Right forelimb (tissue), 1 donor: ENCODE data around the gene TROAP.
"Not testable (repeated sequence)": the region's sequence is repeated elsewhere in the genome, so short reads cannot be mapped to it uniquely, and the experiment has no call there.

Source experiments
- DNase-seq: peaks from one replicate; pipeline ENCODE4 v3.0.0-alpha.2; 2018

Gene TROAP

GRCh38 chr12:49294804-49295081, 28.3 kb upstream of the TROAP start:
- no peak for DNase-seq

DNA sequence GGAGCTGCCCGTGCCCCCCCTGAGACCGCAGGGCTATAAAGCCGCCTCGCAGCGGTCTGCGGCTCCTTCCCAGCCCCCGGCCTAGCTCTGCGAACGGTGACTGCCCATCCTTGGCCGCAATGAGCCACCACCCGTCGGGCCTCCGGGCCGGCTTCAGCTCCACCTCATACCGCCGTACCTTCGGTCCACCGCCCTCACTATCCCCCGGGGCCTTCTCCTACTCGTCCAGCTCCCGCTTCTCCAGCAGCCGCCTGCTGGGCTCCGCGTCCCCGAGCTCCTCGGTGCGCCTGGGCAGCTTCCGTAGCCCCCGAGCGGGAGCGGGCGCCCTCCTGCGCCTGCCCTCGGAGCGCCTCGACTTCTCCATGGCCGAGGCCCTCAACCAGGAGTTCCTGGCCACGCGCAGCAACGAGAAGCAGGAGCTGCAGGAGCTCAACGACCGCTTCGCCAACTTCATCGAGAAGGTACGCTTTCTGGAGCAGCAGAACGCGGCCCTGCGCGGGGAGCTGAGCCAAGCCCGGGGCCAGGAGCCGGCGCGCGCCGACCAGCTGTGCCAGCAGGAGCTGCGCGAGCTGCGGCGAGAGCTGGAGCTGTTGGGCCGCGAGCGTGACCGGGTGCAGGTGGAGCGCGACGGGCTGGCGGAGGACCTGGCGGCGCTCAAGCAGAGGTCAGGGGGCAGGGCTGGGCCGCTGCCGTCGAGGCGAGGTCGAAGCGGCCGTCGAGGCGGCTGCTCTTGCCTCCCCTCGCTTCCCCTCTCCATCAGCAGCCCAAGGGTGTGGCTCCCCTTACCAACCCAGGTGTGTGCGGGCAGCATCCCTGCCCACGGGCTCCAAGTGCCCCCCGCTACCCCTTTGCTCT, 27.7 kb upstream of the TROAP start, which contains the start of gene PRPH:
PRPH (plus strand) TSS at position 66 of the 855 bp plus-strand sequence; CDS start at position 120, 54 bp downstream.
- no peak for DNase-seq

- no peak for DNase-seq
These were observed 26.8 kb upstream of the TROAP start for GRCh38 chr12:49296034-49296835.

- no peak for DNase-seq
These were observed 26.0 kb upstream of the TROAP start for GRCh38 chr12:49296836-49297694.

DNA sequence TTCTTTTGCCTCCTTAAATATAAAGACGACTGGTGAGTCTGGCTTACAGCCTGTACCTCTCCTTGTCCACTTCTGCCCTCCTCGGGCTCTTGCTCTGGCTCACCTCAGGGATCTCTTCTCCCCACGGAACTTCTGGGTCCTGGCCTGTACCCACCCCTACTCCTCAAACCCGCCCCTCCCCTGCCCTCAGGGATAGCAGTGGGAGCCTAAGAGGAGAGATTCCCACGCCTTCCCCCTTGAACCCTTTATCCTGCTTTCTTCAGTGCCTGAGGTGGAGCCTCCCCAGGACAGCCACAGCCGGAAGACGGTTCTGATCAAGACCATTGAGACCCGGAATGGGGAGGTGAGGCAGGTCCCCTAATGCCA, 25.4 kb upstream of the TROAP start:
- no peak for DNase-seq

DNA sequence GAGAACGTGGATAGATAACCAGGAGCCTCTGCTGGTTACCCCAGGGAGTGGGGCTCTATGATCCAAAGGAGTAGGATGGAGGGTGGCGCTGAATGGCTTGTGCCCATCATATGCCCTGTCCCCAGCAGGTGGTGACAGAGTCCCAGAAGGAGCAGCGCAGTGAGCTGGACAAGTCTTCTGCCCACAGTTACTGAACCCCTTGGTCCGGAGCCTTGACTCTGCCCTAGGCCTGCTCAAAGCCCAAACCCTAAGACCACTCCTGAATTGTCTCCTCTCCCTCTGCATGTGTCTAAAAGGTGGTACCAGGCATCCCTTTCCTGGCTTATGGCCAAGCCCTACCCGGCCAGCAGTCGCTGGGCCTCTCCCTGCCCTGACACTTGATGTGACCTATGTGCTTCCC, 24.9 kb upstream of the TROAP start:
- DNase-seq = no peak

DNA sequence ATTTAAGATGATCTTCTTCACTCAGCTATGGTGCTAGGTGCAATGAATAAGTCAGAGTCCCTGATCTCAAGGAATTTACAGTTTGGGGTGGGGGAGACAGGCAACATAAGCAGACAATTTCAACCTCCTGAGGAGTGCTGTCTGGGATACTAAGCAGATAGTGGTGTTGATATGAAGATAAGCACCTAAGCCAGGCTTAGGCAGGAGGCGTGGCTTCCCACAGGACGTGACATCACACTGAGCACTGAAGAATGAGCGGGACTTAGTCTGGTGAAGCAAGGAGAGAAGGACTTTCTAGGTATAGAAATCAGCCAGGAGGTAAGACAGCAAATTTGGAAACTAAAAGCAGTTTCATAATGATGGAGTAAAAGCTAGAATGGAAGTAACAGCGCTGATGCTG, 21.3 kb upstream of the TROAP start:
- no peak for DNase-seq

- DNase-seq = no peak
These were observed 18.9 kb upstream of the TROAP start for GRCh38 chr12:49304161-49304560.

- DNase-seq = no peak
These were observed 17.1 kb upstream of the TROAP start for GRCh38 chr12:49305762-49306510.

- DNase-seq = no peak
These were observed 13.7 kb upstream of the TROAP start for GRCh38 chr12:49309386-49309785.

DNA sequence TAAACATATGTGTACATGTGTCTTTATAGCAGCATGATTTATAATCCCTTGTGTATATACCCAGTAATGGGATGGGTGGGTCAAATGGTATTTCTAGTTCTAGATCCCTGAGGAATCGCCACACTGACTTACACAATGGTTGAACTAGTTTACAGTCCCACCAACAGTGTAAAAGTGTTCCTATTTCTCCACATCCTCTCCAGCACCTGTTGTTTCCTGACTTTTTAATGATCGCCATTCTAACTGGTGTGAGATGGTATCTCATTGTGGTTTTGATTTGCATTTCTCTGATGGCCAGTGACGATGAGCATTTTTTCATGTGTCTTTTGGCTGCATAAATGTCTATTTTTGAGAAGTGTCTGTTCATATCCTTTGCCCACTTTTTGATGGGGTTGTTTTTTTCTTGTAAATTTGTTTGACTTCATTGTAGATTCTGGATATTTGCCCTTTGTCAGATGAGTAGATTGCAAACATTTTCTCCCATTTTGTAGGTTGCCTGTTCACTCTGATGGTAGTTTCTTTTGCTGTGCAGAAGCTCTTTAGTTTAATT, 12.5 kb upstream of the TROAP start:
- not testable (repeated sequence) for DNase-seq

DNA sequence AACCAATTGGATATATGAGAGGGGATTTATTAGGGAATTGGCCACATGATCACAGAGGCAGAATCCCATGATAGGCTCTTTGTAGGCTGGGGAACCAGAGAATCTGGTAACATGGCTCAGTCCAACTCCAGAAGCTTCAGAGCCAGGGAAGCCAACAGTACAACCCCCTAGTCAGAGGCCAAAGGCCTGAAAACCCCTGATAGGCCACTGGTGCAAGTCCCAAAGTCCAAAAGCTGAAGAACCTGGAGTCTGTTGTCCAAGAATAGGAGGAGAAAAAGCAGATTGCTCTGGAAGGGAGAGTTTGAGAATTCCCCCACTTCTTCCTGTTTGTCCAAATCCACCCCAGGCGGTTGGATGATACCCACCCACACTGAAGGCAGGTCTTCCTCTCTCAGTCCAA, 8.2 kb upstream of the TROAP start:
- no peak for DNase-seq

- DNase-seq = not testable (repeated sequence)
These were observed 5.9 kb upstream of the TROAP start for GRCh38 chr12:49317118-49317517.

GRCh38 chr12:49320411-49321103, 2.5 kb upstream of the TROAP start:
- not testable (repeated sequence) for DNase-seq

- no peak for DNase-seq
These were observed 718 bp upstream of the TROAP start for GRCh38 chr12:49322367-49322707.

- no peak for DNase-seq
These were observed 556 bp downstream of the TROAP start for GRCh38 chr12:49323524-49324097.

DNA sequence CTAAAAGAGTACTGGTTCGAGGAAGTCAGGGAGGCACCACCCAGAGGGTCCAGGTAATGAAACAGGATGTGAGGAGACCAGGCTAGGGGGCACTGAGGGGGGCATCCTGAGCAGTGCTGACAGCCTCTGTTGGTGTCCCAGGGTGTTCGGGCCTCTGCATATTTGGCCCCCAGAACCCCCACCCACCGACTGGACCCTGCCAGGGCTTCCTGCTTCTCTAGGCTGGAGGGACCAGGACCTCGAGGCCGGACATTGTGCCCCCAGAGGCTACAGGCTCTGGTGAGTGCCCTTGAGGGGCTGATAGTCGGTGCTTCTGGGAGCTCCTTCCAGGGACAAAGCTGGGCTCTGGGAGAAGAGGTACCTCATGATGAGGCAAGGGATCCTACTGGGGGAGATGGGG, 2.6 kb downstream of the TROAP start:
- DNase-seq = no peak

DNA sequence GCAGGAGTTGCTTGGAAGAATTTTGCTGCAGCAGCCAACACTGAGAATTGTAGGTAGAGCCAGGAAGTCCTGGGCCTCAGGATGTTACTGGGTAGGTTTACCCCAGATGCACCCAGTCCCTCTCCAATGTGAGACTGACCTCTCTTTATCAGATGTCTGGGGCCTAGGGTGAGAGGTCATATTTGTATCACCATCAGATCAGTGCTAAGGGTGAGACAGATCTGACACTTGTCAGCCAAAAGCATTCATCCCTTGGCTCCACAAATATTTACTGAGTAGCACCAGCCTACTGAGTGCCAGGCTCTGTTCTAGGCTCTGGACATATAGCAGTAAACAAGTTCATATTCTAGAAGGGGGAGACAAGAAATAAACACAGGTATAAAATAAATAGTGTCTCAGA, 4.3 kb downstream of the TROAP start:
- no peak for DNase-seq

GRCh38 chr12:49327887-49328286, 4.8 kb downstream of the TROAP start:
- DNase-seq = no peak

- no peak for DNase-seq
These were observed 5.8 kb downstream of the TROAP start for GRCh38 chr12:49328816-49329215.

GRCh38 chr12:49330032-49330619, 7.1 kb downstream of the TROAP start:
- DNase-seq = no peak
